Smooth muscle cell (in vitro differentiated cells): Measurements from ENCODE around the gene HACE1. TPM values are rescaled to one million over a fixed set of nuclear protein-coding genes. Genes with fewer than 3 reads are reported as not detected.

Experiments used
- DNase-seq: peaks from one replicate; lab custom pipeline; 2025; ENCODE audit not compliant: unreplicated experiment; lab: John Stamatoyannopoulos, UW
- H2AFZ ChIP-seq: fragments of 200-600 bp; sonication (generic); 2 replicates; pipeline ENCODE4 v1.6.0; 2016; ENCODE audit warnings: antibody characterized with exemption, low read depth, mild to moderate bottlenecking
- H3F3A ChIP-seq: fragments of 200-600 bp; sonication (generic); 2 replicates; pipeline ENCODE4 v1.6.0; 2017; ENCODE audit warnings: antibody characterized with exemption, low read depth
- H3K27ac ChIP-seq: fragments of 200-600 bp; sonication (generic); 2 replicates; pipeline ENCODE4 v1.5.1; 2016; ENCODE audit warnings: low read depth, mild to moderate bottlenecking
- H3K27me3 ChIP-seq: fragments of 200-600 bp; sonication (generic); 2 replicates; pipeline ENCODE4 v1.6.1; 2016; ENCODE audit warnings: low read depth, mild to moderate bottlenecking
- H3K36me3 ChIP-seq: fragments of 200-600 bp; sonication (generic); 2 replicates; pipeline ENCODE4 v1.5.1; 2016; ENCODE audit warnings: low read depth
- H3K4me1 ChIP-seq: fragments of 200-600 bp; sonication (generic); 2 replicates; pipeline ENCODE4 v1.5.1; 2016; ENCODE audit warnings: low read depth
- H3K4me2 ChIP-seq: fragments of 200-600 bp; sonication (generic); 2 replicates; pipeline ENCODE4 v1.6.0; 2016; ENCODE audit warnings: mild to moderate bottlenecking
- H3K4me3 ChIP-seq: fragments of 200-600 bp; sonication (generic); 2 replicates; pipeline ENCODE4 v1.5.1; 2016; ENCODE audit warnings: mild to moderate bottlenecking
- H3K79me2 ChIP-seq: fragments of 200-600 bp; sonication (generic); 2 replicates; pipeline ENCODE4 v1.6.0; 2016; ENCODE audit warnings: low read depth, mild to moderate bottlenecking
- H3K9ac ChIP-seq: fragments of 200-600 bp; sonication (generic); 2 replicates; pipeline ENCODE4 v1.6.0; 2016; ENCODE audit warnings: low read depth
- H3K9me3 ChIP-seq: fragments of 200-600 bp; sonication (generic); replicated peaks from 2 replicates; pipeline ENCODE4 v1.5.1; 2016; ENCODE audit warnings: low read depth
- H4K20me1 ChIP-seq: fragments of 200-600 bp; sonication (generic); 2 replicates; pipeline ENCODE4 v1.6.0; 2016; ENCODE audit warnings: low read depth
- CTCF ChIP-seq: fragments of 200-600 bp; sonication (generic); IDR thresholded peaks from 2 replicates; pipeline ENCODE4 v1.5.1; 2017; ENCODE audit warnings: borderline replicate concordance, mild to moderate bottlenecking, antibody characterized with exemption; ENCODE audit not compliant: insufficient read depth, poor library complexity, severe bottlenecking
- WGBS: methylation state at CpG from one replicate; pipeline ENCODE4 v1.1.7; 2016; ENCODE audit warnings: low lambda C conversion rate; 5-methylcytosine and 5-hydroxymethylcytosine counted together
- polyA plus RNA-seq: library from polyadenylated mRNA; unstranded; fragments of >200 nt; fragmentation: Nextera tagmentation; extraction: Ambion mirVana; gene quantifications from 2 replicates; pipeline ENCODE4 v1.2.1, GENCODE V29; 2016
- total RNA-seq: library from RNA; depleted of rRNA; stranded (reverse); fragments of >200 nt; gene quantifications from 2 replicates; pipeline ENCODE4 v1.2.3, GENCODE V29; 2014

Gene HACE1
- total and polyA plus RNA-seq, 2 experiments from 2014 or later: 7.1 to 21.7 TPM

- Histone ChIP-seq H3K4me1 (peaks cover 2% of the 10 kb centered on the region), H3K27ac (no peak overlapping the region), H3K4me3 (no peak overlapping the region), H4K20me1 (no peaks in the 10 kb centered on the region), H3K4me2 (no peak overlapping the region), H3K9me3 (no peaks in the 10 kb centered on the region), H3K9ac (no peak overlapping the region), H3K27me3 (no peaks in the 10 kb centered on the region), H3K36me3 (no peaks in the 10 kb centered on the region), H2AFZ (no peak overlapping the region), H3K79me2 (no peaks in the 10 kb centered on the region), H3F3A (peaks cover 11% of the 10 kb centered on the region)
- DNase-seq: no peak
- TF ChIP-seq CTCF: no peak
- 100% methylated on average over 1 of the region's 1 CpG for WGBS
Measured at GRCh38 chr6:104692008-104692407, 167.7 kb downstream of the HACE1 start.

- peaks cover 2% of the 10 kb centered on the region for H3K4me1 ChIP-seq
- 8% methylated on average over 3 of the region's 3 CpGs for WGBS
- no peaks in the 10 kb centered on the region for H3K36me3 ChIP-seq
- no peaks in the 10 kb centered on the region for H3K27me3 ChIP-seq
- TF ChIP-seq CTCF: no peak
- no peaks in the 10 kb centered on the region for H4K20me1 ChIP-seq
- H3K9ac ChIP-seq: no peak overlapping the region
- peak overlapping the region; percentile 73 for H3K27ac ChIP-seq
- DNase-seq: no peak
- peaks cover 11% of the 10 kb centered on the region for H3F3A ChIP-seq
- no peaks in the 10 kb centered on the region for H3K9me3 ChIP-seq
- H3K79me2 ChIP-seq: no peaks in the 10 kb centered on the region
- H3K4me2 ChIP-seq: no peak overlapping the region
- no peak overlapping the region for H3K4me3 ChIP-seq
- no peak overlapping the region for H2AFZ ChIP-seq
Measured at GRCh38 chr6:104689551-104690205, 170.0 kb downstream of the HACE1 start.

- Histone ChIP-seq H4K20me1 (no peaks in the 10 kb centered on the region), H2AFZ (no peak overlapping the region), H3K9ac (no peak overlapping the region), H3K36me3 (no peaks in the 10 kb centered on the region), H3K27me3 (no peaks in the 10 kb centered on the region), H3K9me3 (no peaks in the 10 kb centered on the region), H3K4me2 (peak overlapping the region; percentile 18), H3K4me1 (peaks cover 2% of the 10 kb centered on the region), H3F3A (peaks cover 11% of the 10 kb centered on the region), H3K4me3 (no peak overlapping the region), H3K27ac (peak overlapping the region; percentile 73), H3K79me2 (no peaks in the 10 kb centered on the region)
- no peak for DNase-seq
- no peak for TF ChIP-seq CTCF
- WGBS: 61% methylated on average over 3 of the region's 3 CpGs
Measured at GRCh38 chr6:104688283-104688969, 171.3 kb downstream of the HACE1 start.
